NCI-H1436 treated with DMSO at 0.1 percent for 48 hours (cell line): ENCODE data around the gene GASK1A.
"Not testable (repeated sequence)": the region's sequence is repeated elsewhere in the genome, so short reads cannot be mapped to it uniquely, and the experiment has no call there.

Experiments
- DNase-seq: peaks from one replicate; lab custom pipeline; 2025; lab: John Stamatoyannopoulos, UW

GASK1A gene

DNA sequence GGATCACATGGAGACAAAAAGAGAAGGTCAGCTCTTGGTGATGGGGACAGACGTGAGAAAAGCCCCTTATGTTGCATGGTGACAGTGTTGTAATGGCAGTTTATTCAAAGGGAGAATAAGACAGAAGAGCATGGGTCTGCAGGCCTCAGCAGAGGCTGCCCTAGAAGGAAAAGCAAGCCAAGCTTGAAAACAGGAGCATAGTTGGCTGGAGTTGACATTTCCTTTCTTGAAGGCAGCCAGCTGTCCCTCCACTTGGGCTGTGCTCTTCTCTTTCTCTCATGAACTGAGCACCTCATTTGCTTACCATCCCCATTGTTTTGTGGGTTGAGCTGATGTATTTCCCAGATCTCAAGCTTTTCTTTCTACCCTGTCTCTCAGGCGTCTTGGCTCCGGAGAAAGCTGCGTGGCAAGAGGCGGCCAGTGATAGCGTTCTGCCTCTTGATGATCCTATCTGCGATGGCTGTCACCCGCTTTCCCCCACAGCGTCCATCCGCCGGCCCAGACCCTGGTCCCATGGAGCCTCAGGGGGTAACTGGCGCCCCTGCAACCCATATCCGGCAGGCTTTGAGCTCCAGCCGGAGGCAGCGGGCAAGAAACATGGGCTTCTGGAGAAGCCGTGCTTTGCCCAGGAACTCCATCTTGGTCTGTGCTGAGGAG, 52.9 kb downstream of the GASK1A start:
- DNase-seq: no peak

DNA sequence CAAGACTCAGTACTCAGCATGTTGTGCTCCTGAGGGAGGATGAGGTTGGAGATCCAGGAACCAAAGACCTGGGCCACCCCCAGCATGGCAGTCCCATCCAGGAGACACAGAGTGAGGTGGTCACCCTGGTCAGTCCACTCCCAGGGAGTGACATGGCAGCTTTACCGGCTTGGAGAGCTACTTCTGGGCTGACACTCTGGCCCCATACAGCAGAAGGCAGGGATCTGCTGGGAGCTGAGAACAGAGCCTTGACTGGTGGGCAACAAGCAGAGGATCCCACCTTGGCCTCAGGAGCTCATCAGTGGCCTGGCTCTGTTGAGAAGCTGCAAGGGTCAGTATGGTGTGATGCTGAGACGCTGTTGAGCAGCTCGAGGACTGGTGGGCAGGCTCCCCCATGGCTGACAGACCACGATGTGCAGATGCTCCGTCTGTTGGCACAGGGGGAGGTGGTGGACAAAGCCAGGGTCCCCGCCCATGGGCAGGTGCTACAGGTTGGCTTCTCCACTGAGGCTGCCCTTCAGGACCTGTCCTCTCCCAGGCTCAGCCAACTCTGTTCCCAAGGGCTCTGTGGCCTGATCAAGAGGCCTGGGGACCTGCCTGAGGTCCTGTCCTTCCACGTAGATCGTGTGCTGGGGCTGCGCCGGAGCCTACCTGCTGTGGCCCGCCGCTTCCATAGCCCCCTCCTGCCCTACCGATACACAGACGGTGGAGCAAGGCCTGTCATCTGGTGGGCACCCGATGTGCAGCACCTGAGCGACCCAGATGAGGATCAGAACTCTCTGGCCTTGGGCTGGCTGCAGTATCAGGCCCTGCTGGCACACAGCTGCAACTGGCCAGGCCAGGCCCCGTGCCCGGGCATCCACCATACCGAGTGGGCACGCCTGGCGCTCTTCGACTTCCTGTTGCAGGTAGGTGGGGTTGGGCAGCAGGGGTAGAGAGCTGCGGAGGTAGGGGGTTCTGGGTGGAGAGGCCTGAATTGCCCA, 53.8 kb downstream of the GASK1A start:
- no peak for DNase-seq

DNA sequence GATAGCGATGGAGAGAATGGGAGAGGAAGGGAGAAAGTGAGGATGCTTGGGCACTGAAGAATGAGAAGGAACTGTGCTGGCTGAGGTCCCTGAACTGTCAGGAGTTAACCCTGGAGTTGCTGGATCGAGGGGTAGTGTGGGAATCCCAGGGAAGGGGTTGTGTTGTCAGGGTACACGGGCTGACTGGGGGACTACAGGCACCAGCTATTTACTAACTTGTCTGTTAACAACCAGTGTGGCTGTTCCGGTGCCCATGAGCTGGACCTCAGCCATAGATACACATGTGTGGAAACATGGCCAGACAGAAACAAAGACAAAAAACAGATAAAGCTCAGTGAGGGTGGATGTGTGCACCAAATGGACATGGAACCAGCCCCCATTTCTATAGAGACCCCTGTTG, 55.1 kb downstream of the GASK1A start:
- DNase-seq: no peak

DNA sequence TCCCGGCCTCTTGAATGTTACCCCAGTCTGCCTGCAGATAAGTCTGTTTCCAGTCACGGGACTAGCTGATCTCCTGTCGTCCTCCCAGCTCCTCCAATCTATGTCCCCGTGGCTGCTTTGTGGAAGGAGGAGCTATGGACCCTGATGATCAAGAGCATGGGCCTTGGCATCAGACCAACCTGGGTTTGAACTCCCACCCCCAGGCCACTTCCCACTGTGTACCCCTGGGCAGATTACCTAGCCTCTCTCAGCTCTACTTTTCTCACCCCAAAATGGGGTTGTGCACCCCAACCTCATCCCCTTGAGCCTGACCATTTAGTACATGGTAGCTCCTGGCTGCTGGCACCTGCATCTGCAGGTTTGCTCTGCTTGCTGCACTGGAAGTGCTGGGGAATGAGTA, 55.8 kb downstream of the GASK1A start:
- DNase-seq: no peak

DNA sequence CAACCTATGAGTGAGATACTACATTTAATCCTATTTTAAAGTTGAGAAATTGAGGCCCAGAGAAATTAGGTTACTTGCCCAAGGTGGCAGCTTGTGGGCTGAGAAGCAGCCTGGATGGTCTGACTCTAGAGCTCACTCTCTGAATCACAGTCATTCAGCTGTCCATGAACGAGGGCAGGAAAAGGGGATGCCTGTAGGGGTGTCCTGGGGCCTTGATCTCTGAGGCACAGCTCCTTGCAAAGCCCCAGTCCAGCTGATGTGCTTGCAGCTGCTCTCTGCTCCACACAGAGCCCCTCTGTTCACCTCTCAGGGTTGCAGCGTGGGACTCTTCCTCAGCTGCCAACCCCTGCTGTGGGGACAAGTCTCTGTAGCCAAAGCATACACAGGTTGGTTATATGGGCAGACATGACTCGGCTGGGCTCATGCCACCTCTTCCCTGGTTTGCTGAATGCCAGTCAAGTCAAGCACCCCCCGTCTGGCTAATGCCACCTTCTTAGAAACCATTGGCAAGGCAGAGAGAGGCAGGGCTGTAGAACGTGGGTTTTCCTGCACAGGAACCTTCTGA, 56.8 kb downstream of the GASK1A start:
- no peak for DNase-seq

DNA sequence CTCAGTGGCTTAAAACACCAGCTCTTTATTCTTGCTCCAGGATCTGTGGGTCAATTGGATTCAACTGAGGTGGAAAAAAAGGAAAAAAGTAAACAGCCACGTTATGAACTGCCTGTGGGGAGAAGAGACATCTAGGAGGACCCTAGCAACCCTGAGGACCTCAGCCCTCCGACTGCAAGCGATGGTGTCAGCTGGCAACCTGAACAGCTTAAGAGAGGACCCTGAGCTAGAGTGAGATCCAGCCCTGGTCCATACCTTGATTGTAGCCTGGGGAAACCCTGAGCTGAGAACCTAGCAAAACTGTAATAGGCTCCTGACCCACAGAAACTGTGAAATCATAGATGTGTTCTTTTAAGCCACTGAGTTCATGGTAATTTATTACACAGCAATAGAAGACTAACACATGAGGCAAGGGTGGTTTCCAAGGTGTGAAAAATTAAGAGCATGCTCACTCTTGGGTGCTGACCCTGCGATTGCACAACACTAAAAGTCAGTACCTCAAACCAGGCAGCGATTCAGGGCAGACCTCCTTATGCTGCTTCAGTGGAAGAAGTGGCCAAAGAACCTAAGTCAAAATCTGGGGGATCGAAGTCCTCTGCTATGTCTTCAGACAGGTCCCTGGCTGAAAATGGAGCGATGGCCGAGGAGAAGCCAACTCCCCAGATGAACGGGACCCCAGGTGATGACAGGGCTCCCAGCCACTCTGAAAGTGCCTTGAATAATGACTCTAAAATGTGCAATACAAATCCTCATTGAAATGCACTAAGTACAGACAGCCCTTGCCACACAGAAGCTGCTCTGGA, 57.7 kb downstream of the GASK1A start:
- no peak for DNase-seq

DNA sequence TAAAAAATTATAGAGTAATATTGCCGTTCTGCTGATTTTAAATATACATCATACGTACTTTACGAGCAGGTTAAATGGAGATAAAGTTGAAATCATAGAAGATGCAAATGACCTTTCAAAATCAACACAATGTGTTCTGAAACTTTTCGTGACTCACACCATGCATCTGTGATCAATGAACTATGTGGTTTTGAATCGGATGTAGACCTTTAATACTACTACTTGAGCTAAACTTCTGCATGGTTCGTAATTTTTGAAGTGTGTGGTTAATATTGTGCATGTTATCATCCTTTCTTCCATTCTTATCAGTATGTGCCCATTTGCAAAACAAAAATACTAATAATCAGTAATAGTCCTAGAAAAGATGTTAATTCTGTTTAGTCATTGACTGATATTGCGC, 58.9 kb downstream of the GASK1A start:
- no peak for DNase-seq

DNA sequence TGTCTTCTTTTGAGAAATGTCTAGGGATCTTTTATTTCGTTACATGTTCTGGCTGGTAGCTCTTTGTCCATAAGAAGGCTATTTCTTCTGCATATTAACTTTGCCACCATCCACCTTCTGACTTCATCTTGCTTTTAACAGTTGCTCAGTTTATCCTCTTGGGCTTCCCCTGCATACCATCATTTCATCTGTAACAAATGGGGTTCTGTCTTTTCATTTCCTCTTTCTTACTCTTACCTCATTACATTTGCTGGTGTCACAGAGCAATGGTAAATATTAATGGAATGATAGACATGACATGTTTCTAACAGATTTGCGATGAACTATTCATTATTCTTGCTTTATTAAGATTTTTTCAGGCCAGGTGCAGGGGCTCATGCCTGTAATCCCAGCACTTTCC, 62.4 kb downstream of the GASK1A start:
- no peak for DNase-seq

DNA sequence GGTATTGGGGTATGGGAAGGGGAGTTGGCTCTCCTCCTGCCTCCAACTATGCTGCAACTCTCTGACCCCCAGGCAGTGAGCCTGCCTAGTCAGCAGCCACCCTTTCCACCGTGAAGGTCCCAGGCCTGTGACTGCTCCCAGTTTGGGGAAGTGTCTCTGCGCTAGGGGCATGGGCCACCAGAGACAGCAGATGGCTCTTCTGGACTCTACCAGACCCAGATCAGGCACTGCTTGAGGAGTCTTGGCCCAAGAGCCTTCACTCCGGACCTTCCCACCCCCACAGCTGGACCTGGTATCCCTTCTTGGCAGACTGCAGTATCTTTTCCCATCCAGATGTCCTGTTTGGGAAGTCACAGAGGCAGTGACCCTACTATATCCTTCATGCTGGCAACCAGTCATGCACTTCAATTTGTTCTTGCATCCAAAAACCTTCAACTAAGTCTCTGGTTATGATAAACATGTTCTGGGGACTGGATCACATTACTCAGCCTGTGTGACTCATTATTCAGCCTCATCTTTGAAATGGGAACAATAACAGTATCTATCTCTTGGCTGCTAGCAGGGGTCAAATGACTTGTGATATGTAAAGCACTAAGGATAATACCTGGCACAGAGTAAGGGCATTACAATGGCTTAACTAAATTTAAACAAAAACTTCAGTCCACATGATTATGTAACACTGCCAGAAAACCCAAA, 64.1 kb downstream of the GASK1A start:
- DNase-seq: no peak

DNA sequence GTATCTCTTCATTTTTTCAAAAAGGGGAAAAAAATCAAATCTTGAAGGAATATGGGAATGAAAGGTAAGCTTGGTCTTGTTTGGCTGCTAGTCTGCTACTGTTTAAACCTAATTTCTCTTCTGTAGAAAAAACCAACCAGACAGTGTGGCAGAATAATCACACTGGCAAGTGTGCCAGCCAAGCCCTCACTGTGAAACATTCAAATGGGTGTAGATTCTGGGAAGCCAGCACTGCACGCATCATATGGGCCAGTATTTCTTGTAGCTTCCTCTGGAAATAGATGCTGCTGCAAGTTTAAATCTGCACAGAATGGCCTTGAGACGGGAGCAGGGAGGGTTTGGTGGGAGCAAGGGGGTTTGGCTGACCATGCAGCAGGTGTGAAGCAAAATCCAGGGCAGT, 64.7 kb downstream of the GASK1A start:
- no peak for DNase-seq

DNA sequence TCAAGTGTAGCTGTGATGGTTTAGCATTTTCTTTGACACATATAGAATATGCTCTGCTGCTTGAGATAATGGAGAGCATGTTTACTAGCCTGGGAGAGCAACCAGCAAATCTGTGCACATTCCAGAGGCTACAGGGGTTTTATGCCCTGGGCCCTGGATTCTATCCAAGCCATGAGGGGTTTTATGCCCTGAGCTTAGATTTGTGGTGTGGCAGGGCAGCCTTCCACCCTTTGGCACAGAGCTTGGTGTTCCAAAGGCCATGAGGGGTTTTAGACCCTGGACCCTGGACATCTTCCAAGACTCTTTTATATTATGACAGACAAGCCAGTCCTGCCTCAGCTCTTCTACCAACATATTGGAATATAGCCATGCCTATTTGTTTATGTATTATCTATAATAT, 66.0 kb downstream of the GASK1A start:
- DNase-seq: not testable (repeated sequence)

DNA sequence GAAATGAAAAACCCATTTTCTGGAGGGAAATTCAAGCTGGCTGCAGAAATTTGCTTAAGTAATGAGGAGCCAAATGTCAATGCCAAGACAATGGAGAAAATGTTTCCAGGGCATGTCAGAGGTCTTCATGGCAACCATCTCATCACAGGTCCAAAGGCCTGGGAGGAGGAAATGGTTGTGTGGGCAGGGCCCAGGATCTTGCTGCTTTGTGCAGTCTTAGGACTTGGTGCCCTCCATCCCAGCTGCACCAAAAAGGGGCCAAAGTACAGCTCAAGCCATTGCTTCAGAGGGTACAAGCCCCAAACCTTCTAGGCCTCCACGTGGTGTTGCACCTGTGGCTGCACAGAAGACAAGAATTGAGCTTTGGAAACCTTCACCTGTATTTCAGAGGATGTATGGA, 67.5 kb downstream of the GASK1A start:
- no peak for DNase-seq

DNA sequence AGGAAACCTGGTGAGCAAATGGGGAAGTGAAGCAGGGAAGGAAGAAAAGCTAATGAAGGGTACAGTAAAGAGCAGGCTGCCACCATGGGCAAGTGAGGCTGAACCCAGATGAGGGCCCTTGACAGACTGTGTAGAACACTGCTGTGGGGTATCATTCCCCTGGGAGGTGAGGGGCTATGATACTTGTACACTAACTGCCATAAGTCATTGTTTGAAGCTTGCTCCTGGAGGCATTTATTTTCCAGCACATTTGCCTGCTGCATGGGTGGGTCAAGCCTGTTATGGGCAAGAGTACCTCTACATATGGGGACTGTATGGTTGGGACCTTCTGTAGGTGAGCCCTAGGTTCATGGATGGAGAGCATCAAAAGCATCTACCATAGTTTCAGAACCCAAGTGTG, 69.4 kb downstream of the GASK1A start:
- DNase-seq: no peak

DNA sequence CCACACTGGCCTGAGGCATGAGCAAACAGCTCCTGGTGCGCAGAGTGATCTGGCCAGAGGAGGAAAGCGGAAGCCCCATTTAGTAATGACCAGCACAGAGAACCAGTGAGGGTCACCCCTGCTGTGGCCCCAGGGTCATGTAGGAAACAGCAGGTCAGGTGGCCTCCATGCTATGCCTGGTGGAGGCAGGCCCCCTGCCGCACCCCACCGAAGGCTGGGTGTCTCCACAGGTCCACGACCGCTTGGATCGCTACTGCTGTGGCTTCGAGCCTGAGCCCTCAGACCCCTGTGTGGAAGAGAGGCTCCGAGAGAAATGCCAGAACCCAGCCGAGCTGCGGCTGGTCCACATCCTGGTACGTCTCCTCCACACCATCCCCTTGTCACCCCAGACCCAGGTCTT, 74.2 kb downstream of the GASK1A start:
- DNase-seq: no peak

DNA sequence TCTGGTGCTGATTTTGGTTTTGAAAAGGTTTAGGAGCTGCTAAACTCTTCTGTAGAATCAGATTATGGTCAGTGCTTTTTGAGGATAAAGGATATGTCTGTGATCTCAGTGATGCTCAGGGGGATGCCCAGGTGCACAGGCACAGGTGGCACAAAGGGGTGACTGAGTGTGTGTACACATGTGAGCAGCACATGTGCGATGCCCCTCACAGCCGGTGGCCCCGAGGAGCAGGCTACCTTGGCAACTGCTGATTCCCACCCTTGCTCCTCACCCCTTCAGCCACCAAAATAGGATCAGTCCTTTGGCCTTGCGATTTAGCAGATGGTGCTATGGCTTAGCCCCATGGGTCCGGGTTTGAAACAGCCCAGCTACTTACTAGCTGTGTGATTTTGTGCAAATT, 75.6 kb downstream of the GASK1A start:
- DNase-seq: no peak

DNA sequence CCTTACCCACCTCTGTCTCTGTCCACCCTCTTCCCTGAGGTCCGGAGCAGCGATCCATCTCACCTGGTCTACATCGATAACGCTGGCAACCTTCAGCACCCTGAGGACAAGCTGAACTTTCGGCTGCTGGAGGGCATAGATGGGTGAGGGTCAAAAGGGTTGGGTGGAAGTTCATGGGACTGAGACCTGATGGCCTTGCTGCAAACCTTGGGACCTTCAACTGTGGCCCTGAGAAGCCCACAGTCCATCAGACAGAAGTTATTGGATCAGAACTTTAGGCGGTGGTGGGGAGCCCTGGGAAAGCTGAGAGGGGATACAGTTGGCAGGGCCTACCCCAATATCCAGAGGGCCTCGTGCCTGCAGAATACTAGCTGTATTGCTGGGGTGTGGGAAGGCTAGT, 76.3 kb downstream of the GASK1A start:
- no peak for DNase-seq

DNA sequence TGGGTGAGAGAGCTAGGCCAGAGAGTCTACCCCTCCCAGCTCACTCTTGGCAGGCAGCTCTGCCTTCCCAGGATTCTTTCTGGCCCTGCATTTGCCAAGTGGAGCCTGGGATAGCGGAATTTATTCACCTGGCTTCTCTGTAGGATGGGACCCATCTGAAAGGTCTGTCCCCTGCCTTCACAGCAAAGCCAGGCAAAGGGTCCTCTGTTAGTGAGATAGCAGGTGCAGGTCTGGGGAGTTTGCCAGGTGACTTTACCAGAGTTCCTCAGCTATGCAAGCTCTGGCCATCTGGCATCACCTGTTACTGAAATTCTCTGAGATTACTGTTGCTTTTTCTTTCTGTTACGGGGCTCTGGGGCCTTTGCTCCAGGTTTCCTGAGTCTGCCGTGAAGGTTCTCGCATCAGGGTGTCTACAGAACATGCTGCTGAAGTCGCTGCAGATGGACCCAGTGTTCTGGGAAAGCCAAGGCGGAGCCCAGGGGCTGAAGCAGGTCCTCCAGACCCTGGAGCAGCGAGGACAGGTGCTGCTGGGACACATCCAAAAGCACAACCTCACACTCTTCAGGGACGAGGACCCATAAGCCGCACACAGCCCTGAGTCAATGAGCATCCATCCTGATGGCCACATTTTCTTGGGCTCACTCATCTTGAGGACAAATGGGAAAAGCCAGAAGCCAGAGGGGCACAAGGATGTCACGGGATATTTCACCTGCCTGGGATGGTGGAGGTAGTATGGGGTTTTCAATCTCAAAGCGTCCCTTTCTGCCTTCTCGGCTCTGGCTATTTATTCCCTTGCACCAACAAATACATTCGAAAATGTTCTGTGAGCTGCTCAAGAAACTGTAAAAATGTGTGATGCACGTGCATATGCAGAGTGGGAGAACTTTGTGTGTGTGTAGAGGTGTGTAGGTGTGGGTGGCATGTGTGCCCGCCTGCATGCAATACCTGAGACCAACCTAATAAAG, 77.0 kb downstream of the GASK1A start:
- DNase-seq: no peak

DNA sequence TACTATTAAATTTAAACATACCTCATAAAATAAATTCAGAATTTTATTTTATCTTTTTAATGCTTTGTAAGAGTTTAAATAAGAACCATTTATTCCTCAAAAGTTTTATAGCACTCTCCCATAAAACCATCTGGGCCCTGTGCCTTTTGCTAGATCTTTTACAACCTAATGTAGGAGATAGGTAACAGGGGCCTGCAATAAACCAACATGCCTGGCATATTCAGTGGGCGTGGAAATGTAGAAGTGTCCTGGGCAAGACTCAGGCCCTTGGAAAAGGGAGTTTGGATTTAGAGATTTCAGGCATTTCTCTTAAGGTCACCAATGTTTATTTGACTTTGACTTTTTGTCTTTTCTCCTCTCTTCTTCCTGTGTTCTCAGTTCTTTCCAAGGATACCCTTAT, 80.3 kb downstream of the GASK1A start:
- no peak for DNase-seq

DNA sequence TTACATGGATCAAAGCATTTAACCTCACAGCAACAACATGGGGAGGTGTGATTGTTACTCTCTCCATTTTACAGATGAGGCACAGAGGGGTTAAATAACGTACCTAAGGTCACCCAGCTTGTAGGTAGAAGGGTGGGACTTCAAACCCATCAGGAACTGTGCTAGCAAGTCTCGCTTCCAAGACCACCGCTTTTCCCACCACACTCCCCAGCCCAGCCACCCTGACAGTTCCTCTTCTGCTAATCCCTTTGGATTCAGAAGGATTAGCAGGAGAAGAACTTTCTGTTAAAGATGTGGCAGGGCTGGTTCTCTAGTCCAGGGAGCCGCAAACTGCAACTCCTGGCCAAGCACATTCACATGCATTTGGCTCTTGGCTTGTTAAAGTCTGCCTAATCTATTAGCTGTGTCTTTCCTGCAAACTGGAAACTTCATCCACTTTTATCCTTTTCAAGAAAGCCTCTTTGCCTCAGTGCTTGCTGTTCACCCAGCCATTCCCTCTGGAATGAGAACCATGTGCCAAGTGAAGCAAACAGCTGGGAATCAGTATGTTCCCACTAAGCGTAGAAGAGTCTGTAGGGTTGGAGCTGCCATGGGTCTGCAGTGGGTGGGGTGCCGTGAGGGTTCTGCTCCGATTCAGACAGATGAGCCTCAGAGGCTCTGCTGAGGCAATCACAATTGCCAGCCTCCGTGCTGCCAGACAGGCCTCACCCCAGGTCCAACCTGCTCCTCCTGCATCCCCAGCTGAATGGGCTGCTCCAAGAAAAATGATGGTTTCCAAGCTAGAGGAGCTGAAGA, 82.2 kb downstream of the GASK1A start:
- no peak for DNase-seq
